KBM-7 (cell line): ENCODE results near the gene MYPN.

ENCODE experiments used
- DNase-seq: peaks from one replicate; pipeline ENCODE4 v3.0.0-alpha.2; 2015
- in situ Hi-C: fragments of 300-500 bp; cut with MboI; formaldehyde crosslinking; loops from 2 replicates; pipeline ENCODE4 v1.14.3; 2020; ENCODE audit warnings: low sequenced_read_pairs, low pct_unique_long_range_greater_than_20kb, mixed read lengths

Gene MYPN

GRCh38 chr10:68208424-68209042, 99.2 kb downstream of the MYPN start:
- peak; percentile 75 for DNase-seq
- in situ Hi-C loops: no loop called here

GRCh38 chr10:68211669-68212068, 102.4 kb downstream of the MYPN start:
- in situ Hi-C loops: no loop called here
- no peak for DNase-seq

- in situ Hi-C loops: no loop called here
- DNase-seq: peak; percentile 68
These were observed 103.5 kb downstream of the MYPN start for GRCh38 chr10:68212721-68213352.

GRCh38 chr10:68218786-68219185, 109.5 kb downstream of the MYPN start:
- no peak for DNase-seq
- in situ Hi-C loops: no loop called here

- in situ Hi-C loops: no loop called here
- DNase-seq: no peak
These were observed 111.9 kb downstream of the MYPN start for GRCh38 chr10:68221196-68221595.

- DNase-seq: no peak
- in situ Hi-C loops: no loop called here
These were observed 113.1 kb downstream of the MYPN start for GRCh38 chr10:68222391-68222790.

GRCh38 chr10:68223535-68224165, 114.4 kb downstream of the MYPN start:
- in situ Hi-C loops: no loop called here
- DNase-seq: peak; percentile 14

- in situ Hi-C loops: no loop called here
These were observed 115.5 kb downstream of the MYPN start for GRCh38 chr10:68224810-68225209.

GRCh38 chr10:68230268-68230667, 121.0 kb downstream of the MYPN start:
- DNase-seq: no peak

More at GRCh38 chr10:68224810-68225209, 115.5 kb downstream of the MYPN start:
- no peak for DNase-seq

GRCh38 chr10:68231106-68231816, 122.0 kb downstream of the MYPN start:
- in situ Hi-C loops: no loop called here
- DNase-seq: no peak

More at GRCh38 chr10:68230268-68230667, 121.0 kb downstream of the MYPN start:
- in situ Hi-C loops: no loop called here

GRCh38 chr10:68231817-68232251, 122.5 kb downstream of the MYPN start, which contains the start of gene ATOH7:
TSS of gene ATOH7 (minus strand) at chr10:68232113. CDS start at chr10:68231677, 436 bp downstream.
- in situ Hi-C loops: no loop called here
- DNase-seq: no peak

- in situ Hi-C loops: no loop called here
- no peak for DNase-seq
These were observed 123.8 kb downstream of the MYPN start for GRCh38 chr10:68233046-68233445.

GRCh38 chr10:68235111-68235510, 125.8 kb downstream of the MYPN start:
- in situ Hi-C loops: no loop called here
- no peak for DNase-seq

- no peak for DNase-seq
- in situ Hi-C loops: no loop called here
These were observed 126.3 kb downstream of the MYPN start for GRCh38 chr10:68235581-68235980.

- no peak for DNase-seq
- in situ Hi-C loops: no loop called here
These were observed 127.9 kb downstream of the MYPN start for GRCh38 chr10:68237173-68237572.

GRCh38 chr10:68238371-68238770, 129.1 kb downstream of the MYPN start:
- in situ Hi-C loops: no loop called here
- no peak for DNase-seq

GRCh38 chr10:68239069-68239468, 129.8 kb downstream of the MYPN start:
- DNase-seq: no peak
- in situ Hi-C loops: no loop called here

GRCh38 chr10:68239596-68240150, 130.4 kb downstream of the MYPN start:
- DNase-seq: no peak
- in situ Hi-C loops: no loop called here

- no peak for DNase-seq
- in situ Hi-C loops: no loop called here
These were observed 132.8 kb downstream of the MYPN start for GRCh38 chr10:68242051-68242450.
